Midbrain (tissue), 1 donor: Measurements from ENCODE around the gene EYA4.

ENCODE experiments used
- DNase-seq: peaks from one replicate; lab custom pipeline; 2025; lab: John Stamatoyannopoulos, UW

The EYA4 gene

GRCh38 chr6:133577851-133578250, 336.7 kb downstream of the EYA4 start:
- DNase-seq = no peak
